OCI-LY3 (cell line): ENCODE measurements around the gene CAMK1D.
"Not testable (repeated sequence)": the region's sequence is repeated elsewhere in the genome, so short reads cannot be mapped to it uniquely, and the experiment has no call there.

ENCODE experiments used
- H2AFZ ChIP-seq: fragments of 200-600, 300-600 bp; shearing (Covaris generic); 2 replicates; pipeline ENCODE4 v1.6.0; 2014; ENCODE audit warnings: antibody characterized with exemption, low read depth, low read length
- H3K27ac ChIP-seq: fragments of 200-600, 300-600 bp; sonication (generic); 2 replicates; pipeline ENCODE4 v1.5.1; 2014; ENCODE audit warnings: mild to moderate bottlenecking, low read length, moderate library complexity, mixed read lengths
- H3K27me3 ChIP-seq: fragments of 200-600, 300-600 bp; sonication (generic); 2 replicates; pipeline ENCODE4 v1.6.1; 2014; ENCODE audit warnings: low read depth, low read length, mixed read lengths
- H3K36me3 ChIP-seq: fragments of 200-600, 300-600 bp; sonication (generic); replicated peaks from 2 replicates; pipeline ENCODE3; 2014; ENCODE audit warnings: low read depth, low read length, mixed read lengths
- H3K4me1 ChIP-seq: fragments of 300-600, 200-600 bp; sonication (generic); 2 replicates; pipeline ENCODE4 v1.6.1; 2014; ENCODE audit warnings: low read length, mixed read lengths
- H3K4me2 ChIP-seq: fragments of 200-600, 300-600 bp; sonication (generic); 2 replicates; pipeline ENCODE4 v1.6.1; 2014; ENCODE audit warnings: low read length, mixed read lengths
- H3K4me3 ChIP-seq: fragments of 300-600, 200-600 bp; sonication (generic); 2 replicates; pipeline ENCODE4 v1.5.1; 2014; ENCODE audit warnings: antibody characterized with exemption, mild to moderate bottlenecking, low read length, moderate library complexity
- H3K79me2 ChIP-seq: fragments of 300-600, 200-600 bp; shearing (Covaris generic); 2 replicates; pipeline ENCODE4 v1.6.1; 2014; ENCODE audit warnings: mild to moderate bottlenecking, low read length, mixed read lengths
- H3K9ac ChIP-seq: fragments of 300-600, 200-600 bp; shearing (Covaris generic); 2 replicates; pipeline ENCODE4 v1.6.0; 2014; ENCODE audit warnings: mild to moderate bottlenecking, low read length, moderate library complexity
- H3K9me3 ChIP-seq: fragments of 200-600, 300-600 bp; shearing (Covaris generic); 2 replicates; pipeline ENCODE4 v1.6.1; 2014; ENCODE audit warnings: low read length, mixed read lengths; ENCODE audit not compliant: insufficient read depth
- H4K20me1 ChIP-seq: fragments of 200-600, 300-600 bp; sonication (generic); 2 replicates; pipeline ENCODE4 v1.6.1; 2016; ENCODE audit warnings: low read length, mixed read lengths; ENCODE audit not compliant: insufficient read depth
- CTCF ChIP-seq: fragments of 200-600, 300-600 bp; sonication (generic); IDR thresholded peaks from 2 replicates; pipeline ENCODE4 v1.5.1; 2014; ENCODE audit warnings: antibody characterized with exemption, low read length, low read depth
- EZH2phosphoT487 ChIP-seq: fragments of 200-600 bp; shearing (Covaris generic); IDR thresholded peaks from 2 replicates; pipeline ENCODE4 v1.6.1; 2018; ENCODE audit warnings: antibody characterized with exemption, mixed run types, low read depth

Gene CAMK1D

DNA sequence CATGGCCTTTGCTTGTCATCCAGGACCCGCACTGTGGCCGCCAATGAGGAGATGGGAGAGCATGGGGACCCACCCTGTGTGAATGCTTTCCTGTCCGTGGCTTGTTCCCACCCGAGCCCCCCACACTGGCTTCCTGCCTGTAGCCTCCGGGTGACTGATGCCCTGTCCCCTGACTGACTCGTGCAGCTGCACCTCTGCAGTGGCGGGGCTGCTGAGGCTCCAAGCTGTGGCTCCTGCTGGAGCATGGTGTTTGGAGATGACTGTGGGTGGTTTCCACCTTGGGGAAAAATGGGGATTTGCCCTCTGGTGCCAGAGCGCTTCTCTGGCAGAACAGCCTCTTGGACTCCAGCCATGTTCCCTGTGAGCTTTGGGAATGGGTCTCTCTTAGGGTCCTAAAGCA is 2.1 kb downstream of the CAMK1D start:
- H4K20me1 ChIP-seq: peaks cover 47% of the 10 kb centered on the region
- H3K4me3 ChIP-seq: peak overlapping the region; percentile 96
- TF ChIP-seq EZH2phosphoT487: no peak
- TF ChIP-seq CTCF: no peak
- H2AFZ ChIP-seq: no peak overlapping the region
- H3K9me3 ChIP-seq: no peaks in the 10 kb centered on the region
- H3K27ac ChIP-seq: no peak overlapping the region
- H3K79me2 ChIP-seq: peaks cover 68% of the 10 kb centered on the region
- H3K9ac ChIP-seq: peak overlapping the region; percentile 96
- peaks cover 40% of the 10 kb centered on the region for H3K4me1 ChIP-seq
- H3K27me3 ChIP-seq: no peaks in the 10 kb centered on the region
- H3K4me2 ChIP-seq: peak overlapping the region; percentile 94
- peaks cover 16% of the 10 kb centered on the region for H3K36me3 ChIP-seq

GRCh38 chr10:12351889-12352288 is 2.5 kb downstream of the CAMK1D start:
- Histone ChIP-seq H3K79me2 (peaks cover 72% of the 10 kb centered on the region), H3K9ac (no peak overlapping the region), H4K20me1 (peaks cover 47% of the 10 kb centered on the region), H3K36me3 (peaks cover 16% of the 10 kb centered on the region), H3K4me3 (peak overlapping the region; percentile 96; the same call in 1 of the 2 replicates), H3K27me3 (no peaks in the 10 kb centered on the region), H2AFZ (no peak overlapping the region), H3K27ac (no peak overlapping the region), H3K4me1 (peaks cover 36% of the 10 kb centered on the region), H3K9me3 (no peaks in the 10 kb centered on the region), H3K4me2 (peak overlapping the region; percentile 94)
- no peak for TF ChIP-seq CTCF
- TF ChIP-seq EZH2phosphoT487: no peak

DNA sequence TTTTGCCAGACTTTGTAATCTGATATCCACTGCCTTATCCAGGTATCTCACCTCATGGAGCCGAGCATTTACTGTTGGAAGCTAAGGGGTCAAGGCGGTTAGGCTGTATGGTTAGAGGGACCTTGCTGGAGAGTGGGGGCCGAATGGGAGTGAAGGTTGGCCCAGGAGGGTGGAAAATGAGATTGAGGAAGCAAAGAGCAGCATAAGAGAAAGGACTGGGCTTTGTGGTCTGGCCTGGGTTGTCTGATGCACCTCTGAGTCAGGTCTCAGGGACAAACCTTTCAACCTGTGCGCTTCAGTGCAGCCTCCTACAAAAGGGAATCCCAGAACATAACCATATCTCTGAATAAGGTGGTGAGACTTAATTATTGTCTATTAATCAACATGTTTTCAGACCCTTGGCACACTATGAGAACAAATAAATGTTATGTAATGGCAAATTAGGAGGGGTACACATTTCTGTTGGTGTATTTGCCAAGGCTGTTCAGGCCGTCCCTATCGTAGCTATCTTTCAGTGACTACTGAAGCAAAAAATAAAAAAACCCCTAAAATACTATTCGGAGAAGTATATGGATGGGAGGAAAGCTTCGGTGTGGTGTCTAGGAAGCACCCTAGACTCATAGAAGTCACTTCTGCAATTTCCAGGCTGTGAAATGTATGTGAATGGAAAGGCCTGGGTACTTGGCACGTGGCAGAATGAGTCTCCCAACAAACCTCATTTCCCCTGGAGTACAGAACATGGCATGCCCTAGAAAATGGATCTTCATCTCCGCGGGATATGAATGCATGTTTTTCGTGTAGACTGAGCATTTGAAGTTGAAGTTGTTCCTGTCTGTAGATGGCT is 4.3 kb downstream of the CAMK1D start:
- no peak overlapping the region for H3K4me3 ChIP-seq
- no peak overlapping the region for H3K9ac ChIP-seq
- peaks cover 16% of the 10 kb centered on the region for H3K36me3 ChIP-seq
- peaks cover 88% of the 10 kb centered on the region for H3K79me2 ChIP-seq
- H3K27me3 ChIP-seq: no peaks in the 10 kb centered on the region
- H3K4me1 ChIP-seq: peaks cover 19% of the 10 kb centered on the region
- no peak overlapping the region for H3K27ac ChIP-seq
- H3K4me2 ChIP-seq: no peak overlapping the region
- peaks cover 61% of the 10 kb centered on the region for H4K20me1 ChIP-seq
- TF ChIP-seq CTCF (no peak), EZH2phosphoT487 (no peak)
- H2AFZ ChIP-seq: no peak overlapping the region
- H3K9me3 ChIP-seq: no peaks in the 10 kb centered on the region

- H3K4me1 ChIP-seq: peaks cover 19% of the 10 kb centered on the region
- peaks cover 72% of the 10 kb centered on the region for H4K20me1 ChIP-seq
- H3K4me3 ChIP-seq, H3K9ac ChIP-seq, H2AFZ ChIP-seq, H3K4me2 ChIP-seq, H3K9me3 ChIP-seq, H3K27me3 ChIP-seq, H3K27ac ChIP-seq: not testable (repeated sequence)
- H3K79me2 ChIP-seq: peaks cover 97% of the 10 kb centered on the region
- peaks cover 16% of the 10 kb centered on the region for H3K36me3 ChIP-seq
These were observed 5.3 kb downstream of the CAMK1D start for GRCh38 chr10:12354696-12355095.
